Activated naive CD8-positive, alpha-beta T cell treated with anti-CD3 and anti-CD28 coated beads for 36 hours (primary cell): ENCODE measurements around the gene FKBP5. TPM values are rescaled to one million over a fixed set of nuclear protein-coding genes. Genes with fewer than 3 reads are reported as not detected.
A peak's percentile ranks its signal among the peaks of the same experiment; 100 is the strongest.

Experiments
- DNase-seq: peaks from one replicate; pipeline ENCODE4 v3.0.0; 2021
- H3K27ac Mint-ChIP-seq: one replicate; pipeline ENCODE4 v1.8.0; 2022; ENCODE audit warnings: mild to moderate bottlenecking, moderate library complexity, mixed read lengths
- H3K27me3 Mint-ChIP-seq: one replicate; pipeline ENCODE4 v1.8.0; 2022; ENCODE audit warnings: mild to moderate bottlenecking, mixed read lengths
- H3K36me3 Mint-ChIP-seq: one replicate; pipeline ENCODE4 v1.8.0; 2021; ENCODE audit warnings: mild to moderate bottlenecking, mixed read lengths
- H3K4me1 Mint-ChIP-seq: one replicate; pipeline ENCODE4 v1.8.0; 2021; ENCODE audit warnings: mixed read lengths
- H3K4me3 Mint-ChIP-seq: one replicate; pipeline ENCODE4 v1.8.0; 2022; ENCODE audit warnings: mild to moderate bottlenecking, moderate library complexity, mixed read lengths
- H3K9me3 Mint-ChIP-seq: one replicate; pipeline ENCODE4 v1.8.0; 2022; ENCODE audit warnings: mixed read lengths
- total RNA-seq, 2 experiments: library from RNA; stranded (reverse); gene quantifications; one replicate each; pipeline ENCODE4 v1.2.3, GENCODE V29; 2021

The FKBP5 gene
- total RNA-seq, 2 experiments from 2014 or later, result 110 TPM

GRCh38 chr6:35640017-35640664 lies 48.6 kb downstream of the FKBP5 start:
- Mint-ChIP-seq H3K27ac (no peak overlapping the region), H3K36me3 (peaks cover 38% of the 10 kb centered on the region), H3K4me1 (peaks cover 63% of the 10 kb centered on the region), H3K27me3 (no peaks in the 10 kb centered on the region), H3K4me3 (no peak overlapping the region), H3K9me3 (no peaks in the 10 kb centered on the region)
- DNase-seq, result no peak

- H3K27ac Mint-ChIP-seq, result peak overlapping the region; percentile 25
- H3K4me1 Mint-ChIP-seq, result peaks cover 60% of the 10 kb centered on the region
- no peak overlapping the region for H3K4me3 Mint-ChIP-seq
- H3K9me3 Mint-ChIP-seq, result no peaks in the 10 kb centered on the region
- peaks cover 35% of the 10 kb centered on the region for H3K36me3 Mint-ChIP-seq
- DNase-seq, result no peak
- no peaks in the 10 kb centered on the region for H3K27me3 Mint-ChIP-seq
Observed at GRCh38 chr6:35638679-35639078, 50.0 kb downstream of the FKBP5 start.

- DNase-seq, result no peak
- Mint-ChIP-seq H3K27ac (peak overlapping the region; percentile 25), H3K4me3 (no peak overlapping the region), H3K36me3 (peaks cover 29% of the 10 kb centered on the region), H3K27me3 (no peaks in the 10 kb centered on the region), H3K4me1 (peaks cover 54% of the 10 kb centered on the region), H3K9me3 (no peaks in the 10 kb centered on the region)
Observed at GRCh38 chr6:35637911-35638310, 50.8 kb downstream of the FKBP5 start.

GRCh38 chr6:35635601-35636597 lies 52.8 kb downstream of the FKBP5 start:
- H3K4me3 Mint-ChIP-seq, result peak overlapping the region; percentile 35
- no peaks in the 10 kb centered on the region for H3K27me3 Mint-ChIP-seq
- H3K9me3 Mint-ChIP-seq, result no peaks in the 10 kb centered on the region
- H3K36me3 Mint-ChIP-seq, result peaks cover 26% of the 10 kb centered on the region
- DNase-seq, result no peak
- peaks cover 50% of the 10 kb centered on the region for H3K4me1 Mint-ChIP-seq
- H3K27ac Mint-ChIP-seq, result peak overlapping the region; percentile 88

- peak overlapping the region; percentile 44 for H3K27ac Mint-ChIP-seq
Observed at GRCh38 chr6:35634316-35634715, 54.4 kb downstream of the FKBP5 start.

GRCh38 chr6:35633579-35634089 lies 55.1 kb downstream of the FKBP5 start:
- peaks cover 40% of the 10 kb centered on the region for H3K4me1 Mint-ChIP-seq
- peak overlapping the region; percentile 44 for H3K27ac Mint-ChIP-seq
- DNase-seq, result no peak
- peaks cover 27% of the 10 kb centered on the region for H3K36me3 Mint-ChIP-seq
- no peaks in the 10 kb centered on the region for H3K27me3 Mint-ChIP-seq
- no peak overlapping the region for H3K4me3 Mint-ChIP-seq
- H3K9me3 Mint-ChIP-seq, result no peaks in the 10 kb centered on the region

More at GRCh38 chr6:35634316-35634715, 54.4 kb downstream of the FKBP5 start:
- no peaks in the 10 kb centered on the region for H3K9me3 Mint-ChIP-seq
- DNase-seq, result no peak
- H3K36me3 Mint-ChIP-seq, result peaks cover 28% of the 10 kb centered on the region
- H3K4me1 Mint-ChIP-seq, result peaks cover 41% of the 10 kb centered on the region
- no peaks in the 10 kb centered on the region for H3K27me3 Mint-ChIP-seq
- no peak overlapping the region for H3K4me3 Mint-ChIP-seq

- no peaks in the 10 kb centered on the region for H3K27me3 Mint-ChIP-seq
- no peaks in the 10 kb centered on the region for H3K9me3 Mint-ChIP-seq
- H3K4me1 Mint-ChIP-seq, result peaks cover 24% of the 10 kb centered on the region
- DNase-seq, result no peak
- no peak overlapping the region for H3K4me3 Mint-ChIP-seq
- peak overlapping the region; percentile 66 for H3K27ac Mint-ChIP-seq
- H3K36me3 Mint-ChIP-seq, result peaks cover 21% of the 10 kb centered on the region
Observed at GRCh38 chr6:35629876-35630378, 58.8 kb downstream of the FKBP5 start.

- Mint-ChIP-seq H3K36me3 (peaks cover 25% of the 10 kb centered on the region), H3K4me3 (no peak overlapping the region), H3K27me3 (no peaks in the 10 kb centered on the region), H3K27ac (peak overlapping the region; percentile 6), H3K4me1 (peaks cover 35% of the 10 kb centered on the region), H3K9me3 (no peaks in the 10 kb centered on the region)
- no peak for DNase-seq
Observed at GRCh38 chr6:35626401-35626800, 62.3 kb downstream of the FKBP5 start.

- Mint-ChIP-seq H3K27ac (peak overlapping the region; percentile 72), H3K4me1 (peaks cover 36% of the 10 kb centered on the region), H3K27me3 (no peaks in the 10 kb centered on the region), H3K4me3 (no peak overlapping the region), H3K9me3 (no peaks in the 10 kb centered on the region), H3K36me3 (peaks cover 31% of the 10 kb centered on the region)
- DNase-seq, result no peak
Observed at GRCh38 chr6:35624341-35625070, 64.2 kb downstream of the FKBP5 start.

- Mint-ChIP-seq H3K4me3 (no peak overlapping the region), H3K27ac (peak overlapping the region; percentile 74), H3K27me3 (no peaks in the 10 kb centered on the region), H3K9me3 (no peaks in the 10 kb centered on the region), H3K4me1 (peaks cover 43% of the 10 kb centered on the region), H3K36me3 (peaks cover 45% of the 10 kb centered on the region)
- DNase-seq, result no peak
Observed at GRCh38 chr6:35622283-35622682, 66.4 kb downstream of the FKBP5 start.

GRCh38 chr6:35620706-35621105 lies 68.0 kb downstream of the FKBP5 start:
- H3K9me3 Mint-ChIP-seq, result no peaks in the 10 kb centered on the region
- DNase-seq, result no peak
- no peak overlapping the region for H3K4me3 Mint-ChIP-seq
- peak overlapping the region; percentile 14 for H3K27ac Mint-ChIP-seq
- peaks cover 40% of the 10 kb centered on the region for H3K36me3 Mint-ChIP-seq
- no peaks in the 10 kb centered on the region for H3K27me3 Mint-ChIP-seq
- peaks cover 46% of the 10 kb centered on the region for H3K4me1 Mint-ChIP-seq

GRCh38 chr6:35613762-35614161 lies 75.0 kb downstream of the FKBP5 start:
- Mint-ChIP-seq H3K4me3 (no peak overlapping the region), H3K27ac (peak overlapping the region; percentile 80), H3K9me3 (peaks cover 12% of the 10 kb centered on the region), H3K27me3 (no peaks in the 10 kb centered on the region), H3K36me3 (peaks cover 73% of the 10 kb centered on the region), H3K4me1 (peaks cover 74% of the 10 kb centered on the region)
- DNase-seq, result no peak

GRCh38 chr6:35611240-35611639 lies 77.5 kb downstream of the FKBP5 start:
- Mint-ChIP-seq H3K27ac (peak overlapping the region; percentile 59), H3K9me3 (peaks cover 12% of the 10 kb centered on the region), H3K36me3 (peaks cover 83% of the 10 kb centered on the region), H3K4me1 (peaks cover 64% of the 10 kb centered on the region), H3K27me3 (no peaks in the 10 kb centered on the region), H3K4me3 (peak overlapping the region; percentile 8)
- peak; percentile 29 for DNase-seq

- Mint-ChIP-seq H3K4me3 (no peak overlapping the region), H3K27me3 (no peaks in the 10 kb centered on the region), H3K27ac (peak overlapping the region; percentile 59), H3K9me3 (peaks cover 12% of the 10 kb centered on the region), H3K36me3 (peaks cover 86% of the 10 kb centered on the region), H3K4me1 (peaks cover 66% of the 10 kb centered on the region)
- DNase-seq, result no peak
Observed at GRCh38 chr6:35610830-35611229, 77.9 kb downstream of the FKBP5 start.
